HepG2 (cell line): ENCODE data around the gene SLC9A4. TPM values are rescaled to one million over a fixed set of nuclear protein-coding genes. Genes with fewer than 3 reads are reported as not detected.

Experiments used
- ATF1 ChIP-seq: IDR thresholded peaks from 2 replicates; pipeline ENCODE4 v1.6.1; 2016; ENCODE audit warnings: mild to moderate bottlenecking, control low read depth
- GABPB1 ChIP-seq: IDR thresholded peaks from 2 replicates; pipeline ENCODE4 v1.6.1; 2016; ENCODE audit warnings: mild to moderate bottlenecking, missing genetic modification reagents, moderate library complexity, missing compliant biosample characterization
- GMEB2 ChIP-seq: IDR thresholded peaks from 2 replicates; pipeline ENCODE4 v1.6.1; 2016; ENCODE audit warnings: missing biosample characterization, missing genetic modification reagents, low read depth
- KAT8 ChIP-seq: IDR thresholded peaks from 2 replicates; pipeline ENCODE4 v1.6.1; 2016; ENCODE audit warnings: missing genetic modification reagents, missing compliant biosample characterization
- KDM6A ChIP-seq: IDR thresholded peaks from 2 replicates; pipeline ENCODE4 v1.6.1; 2016; ENCODE audit warnings: low read depth
- NONO ChIP-seq, 2 experiments: fragments of 450-650 bp in 1 of 2; sonication (generic) in 1 of 2; formaldehyde crosslinking in 1 of 2; IDR thresholded peaks in 1 of 2; conservative IDR thresholded peaks in 1 of 2; 2 replicates each; pipeline versions ENCODE4 v1.6.1 to v1.8.0; 2017 to 2022; ENCODE audit warnings: mild to moderate bottlenecking in 1 of 2, missing genetic modification reagents in 1 of 2, moderate library complexity in 1 of 2
- PRDM4 ChIP-seq: sonication (generic); formaldehyde crosslinking; IDR thresholded peaks from 2 replicates; pipeline ENCODE4 v1.9.0; 2021; ENCODE audit warnings: missing genetic modification reagents, borderline replicate concordance
- ZBTB46 ChIP-seq: sonication (generic); formaldehyde crosslinking; IDR thresholded peaks from 2 replicates; pipeline ENCODE4 v1.4.0; 2020; ENCODE audit warnings: mild to moderate bottlenecking, missing genetic modification reagents, borderline replicate concordance
- ZIK1 ChIP-seq: sonication (generic); formaldehyde crosslinking; IDR thresholded peaks from 2 replicates; pipeline ENCODE4 v1.5.0; 2020; ENCODE audit warnings: mild to moderate bottlenecking, low read depth, missing genetic modification reagents, borderline replicate concordance
- ZNF121 ChIP-seq: sonication (generic); formaldehyde crosslinking; IDR thresholded peaks from 2 replicates; pipeline ENCODE4 v1.5.0; 2020; ENCODE audit warnings: mild to moderate bottlenecking, missing genetic modification reagents
- ZNF292 ChIP-seq: sonication (generic); formaldehyde crosslinking; IDR thresholded peaks from 2 replicates; pipeline ENCODE4 v1.8.1; 2022; ENCODE audit warnings: mild to moderate bottlenecking, low read depth, missing genetic modification reagents, borderline replicate concordance
- ZNF530 ChIP-seq: sonication (generic); formaldehyde crosslinking; IDR thresholded peaks from 2 replicates; pipeline ENCODE4 v1.5.0; 2020; ENCODE audit warnings: low read depth, mild to moderate bottlenecking, missing genetic modification reagents
- ZNF550 ChIP-seq: sonication (generic); formaldehyde crosslinking; IDR thresholded peaks from 2 replicates; pipeline ENCODE4 v1.4.0; 2020; ENCODE audit warnings: mild to moderate bottlenecking, missing genetic modification reagents, borderline replicate concordance
- polyA plus RNA-seq, 8 experiments: library from polyadenylated mRNA; depleted of rRNA in 3 of 8; stranded (reverse) in 7 of 8; unstranded in 1 of 8; fragments of >200 nt; fragmentation: Illumina TruSeq in 4 of 8; extraction: Trizol in 4 of 8; gene quantifications; 2 replicates each; pipeline versions ENCODE4 v1.2.1 to v1.2.3, GENCODE V29; 2011 to 2016; ENCODE audit warnings: low read depth in 4 of 8, missing spikeins in 1 of 8, mixed read lengths in 1 of 8; ENCODE audit not compliant: insufficient read depth in 1 of 8
- total RNA-seq, 5 experiments: library from RNA; depleted of rRNA; stranded (reverse); fragments of >200 nt; fragmentation: Illumina TruSeq; extraction: Trizol; gene quantifications; 2 replicates each; pipeline ENCODE4 v1.2.3, GENCODE V29; 2016; ENCODE audit warnings: low read depth in 1 of 5
- TF ChIP-seq, protein P1 (sequence below): IDR thresholded peaks from 2 replicates; pipeline ENCODE4 v1.6.1; 2016

The SLC9A4 gene
- total and polyA plus RNA-seq, 2 of the 13 experiments (the other 11 are each of a cell fraction or from before 2014, with no cell fraction given), result not detected

GRCh38 chr2:102499558-102499957 lies 26.5 kb downstream of the SLC9A4 start (continued):
- TF ChIP-seq ATF1 (CRISPR knock-in tag) (no peak), KAT8 (no peak), GABPB1 (CRISPR knock-in tag) (no peak), ZNF121 (no peak), ZNF292 (no peak), PRDM4 (CRISPR knock-in tag) (no peak), KDM6A (no peak), ZIK1 (CRISPR knock-in tag) (no peak), ZNF550 (no peak), ZNF530 (no peak), ZBTB46 (CRISPR knock-in tag) (no peak), NONO (IDR thresholded peaks at IDR 0.05) (no peak), NONO (CRISPR knock-in tag; conservative IDR thresholded peaks at IDR 0.05) (no peak), GMEB2 (no peak)
- TF ChIP-seq, protein P1, sequence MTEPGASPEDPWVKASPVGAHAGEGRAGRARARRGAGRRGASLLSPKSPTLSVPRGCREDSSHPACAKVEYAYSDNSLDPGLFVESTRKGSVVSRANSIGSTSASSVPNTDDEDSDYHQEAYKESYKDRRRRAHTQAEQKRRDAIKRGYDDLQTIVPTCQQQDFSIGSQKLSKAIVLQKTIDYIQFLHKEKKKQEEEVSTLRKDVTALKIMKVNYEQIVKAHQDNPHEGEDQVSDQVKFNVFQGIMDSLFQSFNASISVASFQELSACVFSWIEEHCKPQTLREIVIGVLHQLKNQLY (CRISPR knock-in tag), result no peak
